Stimulated activated CD4-positive, alpha-beta T cell treated with anti-CD3 and anti-CD28 coated beads, TNF-alpha, amount 100 ng/mL, for 48 hours (primary cell): ENCODE results near the gene FAM3D.

Source experiments
- DNase-seq, 3 donors: peaks; one replicate each; pipeline ENCODE4 v3.0.0-alpha.2; 2020; ENCODE audit warnings: low read depth in 3 of 3

The FAM3D gene

GRCh38 chr3:58627570-58627885 is 39.0 kb downstream of the FAM3D start:
- DNase-seq = no peak

GRCh38 chr3:58626841-58627569 is 39.6 kb downstream of the FAM3D start:
- DNase-seq = no peak

DNA sequence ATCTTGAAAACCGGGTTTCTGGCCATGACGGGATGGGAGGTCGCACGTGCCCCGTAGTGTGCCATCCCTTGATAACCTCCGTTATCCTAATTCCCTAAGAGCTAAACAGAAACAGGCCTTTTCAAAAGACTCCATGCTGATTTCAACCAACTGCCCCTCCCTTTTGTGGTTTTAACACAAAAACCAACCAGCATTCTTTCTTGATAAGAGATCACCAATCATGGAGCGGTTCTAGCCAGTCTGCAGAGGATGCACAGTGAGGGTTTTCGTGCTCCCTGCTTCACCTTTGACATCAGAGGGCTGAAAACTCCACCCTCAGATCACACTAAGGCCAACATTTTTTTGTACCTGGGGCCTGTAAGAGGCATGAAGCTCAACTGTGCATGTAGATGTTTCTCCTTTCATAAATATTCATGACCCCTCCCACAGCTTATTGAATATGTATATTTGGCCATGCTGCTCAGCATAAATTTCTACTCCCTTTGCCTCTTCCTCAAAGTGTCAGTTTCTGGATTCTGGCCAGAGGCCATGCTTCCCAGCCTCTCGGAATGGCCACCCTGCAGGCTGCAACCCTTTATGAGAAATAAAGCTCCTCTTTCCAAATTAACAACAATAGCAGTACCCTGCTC is 41.3 kb downstream of the FAM3D start:
- no peak for DNase-seq

- DNase-seq = no peak
Measured at GRCh38 chr3:58624550-58624949, 42.0 kb downstream of the FAM3D start.

DNA sequence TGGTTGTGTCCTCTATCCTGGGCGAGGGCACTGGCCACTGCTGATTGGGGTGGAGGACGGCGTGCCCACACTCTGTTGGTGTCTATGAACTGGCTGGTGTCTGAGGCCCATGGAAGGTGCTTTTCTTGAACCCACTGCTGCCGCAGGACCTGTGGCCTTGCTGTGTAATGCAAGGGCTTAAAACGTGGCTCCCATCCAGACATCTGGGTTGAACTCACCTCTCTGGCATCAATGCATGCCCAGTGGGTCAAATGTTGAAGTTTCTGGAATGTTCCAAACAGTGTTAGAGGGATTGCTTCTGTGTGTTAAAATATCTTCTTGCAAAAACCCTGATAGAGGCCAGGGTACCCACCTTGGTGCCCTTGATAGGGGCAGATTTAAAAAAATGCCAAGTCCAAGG is 42.6 kb downstream of the FAM3D start:
- DNase-seq = no peak

DNA sequence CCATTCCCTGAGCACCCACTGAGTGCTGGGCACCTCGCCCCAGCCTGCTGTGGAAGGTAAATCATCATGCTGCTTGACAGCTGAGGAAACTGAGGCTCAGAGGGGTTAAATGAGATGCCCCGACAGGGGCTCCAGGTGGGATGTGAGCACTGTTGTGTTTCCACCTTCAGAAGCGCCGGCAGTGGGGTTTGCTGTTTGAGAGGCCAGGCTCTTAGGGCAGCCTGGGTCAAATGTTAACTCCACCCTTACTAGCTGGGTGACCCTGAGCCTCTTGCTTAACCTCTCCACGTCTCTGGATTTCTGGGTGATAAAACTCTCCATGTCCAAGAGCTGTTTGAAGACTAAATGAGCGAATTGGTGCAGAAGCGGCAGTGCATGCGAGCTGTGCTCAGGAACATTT is 43.1 kb downstream of the FAM3D start:
- no peak for DNase-seq

GRCh38 chr3:58622892-58623291 is 43.7 kb downstream of the FAM3D start:
- DNase-seq = no peak

- DNase-seq = no peak
Measured at GRCh38 chr3:58622436-58622835, 44.1 kb downstream of the FAM3D start.

DNA sequence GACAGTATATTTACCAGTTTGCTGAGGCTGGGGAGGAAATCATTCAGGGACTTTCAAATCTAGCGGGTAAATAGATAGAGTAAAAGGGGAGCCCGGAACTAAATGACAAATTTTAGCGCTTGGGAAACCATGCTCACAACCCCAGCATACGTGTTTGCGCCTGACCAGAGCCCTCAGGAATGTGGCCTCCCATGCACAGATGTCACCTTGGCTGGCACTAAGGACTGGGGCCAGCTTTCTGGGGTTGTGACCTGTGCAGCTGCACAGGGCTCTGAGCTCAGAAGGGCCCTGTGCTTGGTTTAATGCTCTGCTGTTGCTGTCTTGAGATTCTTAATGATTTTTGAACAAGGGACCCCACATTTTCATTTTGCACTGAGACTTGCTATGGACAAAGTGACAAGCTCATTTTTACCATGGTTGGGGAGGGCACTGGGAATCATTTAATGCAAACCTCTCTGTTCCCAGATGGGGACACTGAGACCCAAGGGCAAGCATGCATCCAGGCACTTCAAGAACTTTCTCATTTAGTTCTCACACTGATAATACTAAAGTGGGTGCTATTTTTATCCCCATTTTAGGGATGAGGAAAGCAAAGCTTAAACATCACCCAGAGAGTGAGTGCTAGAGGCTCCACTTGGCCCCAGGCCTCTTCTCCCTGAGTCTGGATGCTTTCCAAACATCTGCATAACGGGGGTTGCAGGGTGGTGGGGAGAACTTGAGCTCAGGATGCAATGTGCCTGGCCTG is 45.3 kb downstream of the FAM3D start:
- DNase-seq = no peak

GRCh38 chr3:58620421-58620820 is 46.2 kb downstream of the FAM3D start:
- no peak for DNase-seq

DNA sequence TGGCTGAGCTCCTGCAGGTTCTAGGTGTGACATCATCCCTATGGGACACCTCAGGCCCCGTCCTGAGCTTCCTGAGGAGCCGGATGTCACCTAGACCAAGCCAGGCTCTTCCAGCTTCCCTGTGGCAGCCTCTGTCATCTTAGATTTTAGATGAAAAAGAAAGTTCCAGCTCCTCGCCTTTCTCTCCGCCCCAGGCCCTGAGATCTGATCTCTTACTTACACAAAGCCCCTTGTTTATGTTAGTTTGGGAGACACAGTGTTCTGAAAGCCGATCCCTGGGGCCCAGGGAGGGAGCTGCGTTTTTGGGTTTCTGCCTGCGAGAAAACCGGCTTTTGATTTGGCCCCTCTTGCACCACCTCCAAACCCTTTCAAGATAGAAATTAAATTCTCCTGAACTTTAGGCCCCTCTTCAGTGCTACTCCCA is 49.2 kb downstream of the FAM3D start:
- no peak for DNase-seq

DNA sequence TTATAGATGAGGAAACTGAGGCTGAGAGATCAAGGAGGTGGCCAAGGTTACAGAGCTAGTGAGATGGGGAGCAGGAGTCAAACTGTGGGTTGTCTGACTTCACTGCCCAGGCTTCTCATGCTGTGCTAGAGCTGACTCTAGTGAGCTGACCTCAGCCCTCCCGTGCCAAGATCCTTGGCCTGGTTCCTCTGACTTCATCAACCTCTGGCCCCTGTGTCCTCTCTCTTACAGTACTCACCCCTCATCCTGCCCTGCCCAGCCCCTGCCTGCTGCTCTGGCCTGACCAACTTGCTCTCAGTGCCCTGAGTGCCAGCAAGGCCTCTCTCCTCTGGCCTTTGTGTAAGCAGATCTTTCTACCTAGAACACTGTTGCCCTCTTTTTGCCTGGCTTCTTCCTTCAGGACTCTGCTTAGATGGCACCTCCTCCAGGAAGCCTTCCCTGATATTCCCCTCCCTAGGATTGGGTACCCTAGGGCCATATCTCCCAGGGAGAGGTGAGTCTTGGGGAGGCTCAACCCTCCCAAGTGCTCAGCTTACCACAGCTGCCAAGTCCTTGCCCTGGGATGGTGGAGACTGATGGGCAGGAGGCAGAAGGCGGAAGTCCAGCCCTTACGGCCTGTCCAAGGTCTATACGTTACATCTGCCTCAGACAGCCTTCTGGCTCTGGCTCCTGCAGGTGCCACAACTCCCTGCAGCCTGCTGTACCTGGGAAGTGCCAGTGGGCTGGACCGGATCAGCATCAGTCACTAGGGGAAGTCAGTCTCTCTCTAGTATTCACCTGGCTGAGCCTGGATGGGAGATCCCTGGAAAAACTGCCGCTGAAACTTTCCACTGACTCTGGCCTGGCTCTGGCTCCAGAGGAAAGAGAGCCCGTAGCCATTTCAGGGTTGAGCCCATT is 53.1 kb downstream of the FAM3D start:
- no peak for DNase-seq

DNA sequence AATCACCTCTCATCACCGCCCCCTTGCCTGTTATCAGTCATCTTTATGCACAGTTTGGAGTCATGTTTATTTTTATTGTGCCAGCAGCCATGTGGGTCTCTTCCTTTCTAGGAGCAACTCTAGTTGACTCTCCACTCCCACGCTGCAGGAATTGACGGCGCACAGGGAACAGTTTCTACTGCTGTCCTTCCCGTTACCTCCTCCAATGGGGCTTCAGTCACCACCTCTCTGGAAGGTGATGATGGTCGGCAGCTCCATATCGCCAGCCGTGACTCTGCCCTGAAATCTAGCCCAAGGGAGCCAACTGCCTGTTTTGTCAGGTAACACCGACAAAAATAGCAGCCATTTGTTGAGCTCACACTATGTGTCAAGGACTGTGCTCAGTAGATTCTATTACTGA is 53.7 kb downstream of the FAM3D start:
- no peak for DNase-seq

GRCh38 chr3:58609990-58610389 is 56.6 kb downstream of the FAM3D start:
- no peak for DNase-seq

- DNase-seq = no peak
Measured at GRCh38 chr3:58608648-58609047, 57.9 kb downstream of the FAM3D start.

- DNase-seq = no peak
Measured at GRCh38 chr3:58607816-58608215, 58.8 kb downstream of the FAM3D start.

DNA sequence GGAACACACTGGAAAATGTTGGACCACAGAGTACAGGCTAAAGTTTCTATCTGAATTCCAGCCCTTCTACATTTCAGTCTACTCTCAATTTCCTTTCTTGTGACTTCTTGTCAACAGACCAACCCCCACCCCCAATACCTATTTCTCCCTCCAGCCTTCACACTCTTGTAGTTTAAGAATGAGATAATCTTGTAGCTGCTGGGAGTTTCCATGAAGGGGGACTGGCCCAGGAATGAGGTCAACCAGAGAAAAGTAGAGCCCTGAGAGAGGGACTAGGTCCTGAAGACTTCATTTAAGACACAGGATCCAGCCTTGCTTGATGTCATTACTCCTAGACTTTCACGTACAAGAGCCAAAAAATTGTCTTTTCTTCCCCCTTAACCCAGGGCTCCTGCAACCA is 59.9 kb downstream of the FAM3D start:
- no peak for DNase-seq

GRCh38 chr3:58604031-58604430 is 62.5 kb downstream of the FAM3D start:
- DNase-seq = no peak

DNA sequence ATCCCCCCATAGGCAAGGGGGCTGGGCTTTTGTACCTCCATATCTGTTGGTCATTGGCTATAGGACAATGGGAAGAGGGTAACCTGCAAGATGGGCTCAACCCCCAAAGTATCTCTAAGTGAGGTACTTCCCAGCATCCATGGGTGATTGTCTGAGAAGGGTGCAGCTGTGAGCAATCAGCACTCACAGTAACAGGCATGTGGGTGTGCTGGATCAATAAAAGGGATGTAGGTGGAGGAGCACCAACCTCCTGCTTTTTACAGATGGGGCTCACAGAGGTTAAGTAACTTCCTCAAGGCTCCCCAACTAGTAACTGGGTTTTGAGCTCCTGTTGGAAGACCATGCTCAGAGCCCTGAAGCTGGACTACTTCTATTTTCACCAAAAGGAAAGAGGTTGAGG is 63.0 kb downstream of the FAM3D start:
- DNase-seq = no peak

DNA sequence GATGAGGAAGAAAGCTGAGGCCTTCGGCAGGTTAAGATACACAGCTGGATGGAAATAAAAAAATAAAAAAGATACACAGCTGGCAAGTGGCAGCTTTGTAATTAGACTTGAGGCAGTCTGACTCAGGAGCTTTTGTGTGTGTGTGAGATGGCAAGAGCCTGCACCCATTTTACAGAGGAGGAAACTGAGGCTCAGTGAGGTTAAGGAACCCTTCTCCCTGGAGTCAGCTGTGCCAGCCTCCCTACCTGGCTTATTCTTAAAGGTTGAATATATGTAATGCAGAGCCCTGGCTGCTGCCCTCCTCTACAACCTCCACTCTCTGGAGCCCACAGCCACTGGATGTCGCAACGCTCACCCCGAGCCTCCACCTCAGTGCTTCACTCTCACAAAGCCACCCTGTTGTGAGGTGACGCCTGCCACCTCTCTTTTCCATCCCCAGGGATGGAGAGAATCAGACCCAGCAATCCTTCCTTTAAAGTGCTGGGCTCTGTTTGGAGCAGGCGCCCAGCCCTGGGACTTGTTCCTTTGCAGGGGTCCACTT is 68.7 kb downstream of the FAM3D start:
- DNase-seq = no peak

- DNase-seq = no peak
Measured at GRCh38 chr3:58596834-58597518, 69.6 kb downstream of the FAM3D start.
